Thymus (tissue), 11 donors: ENCODE measurements around the gene GRAMD2A. TPM values are rescaled to one million over a fixed set of nuclear protein-coding genes. Genes with fewer than 3 reads are reported as not detected.

Source experiments
- DNase-seq, 9 donors: peaks; one replicate each; pipeline ENCODE4 v3.0.0-alpha.2; 2013; ENCODE audit warnings: low spot score in 9 of 9, low read depth in 6 of 9, missing footprints in 1 of 9
- H3K27ac ChIP-seq, 2 donors: one replicate each; pipeline ENCODE4 v1.5.1; 2013; ENCODE audit warnings: control low read depth in 1 of 2, low read depth in 1 of 2, low read length in 1 of 2, mild to moderate bottlenecking in 1 of 2, moderate library complexity in 1 of 2
- H3K27me3 ChIP-seq, 2 donors: one replicate each; pipeline ENCODE4 v1.5.1; 2013; ENCODE audit warnings: low read length in 1 of 2; ENCODE audit not compliant: control insufficient read depth in 2 of 2, insufficient read depth in 1 of 2
- H3K36me3 ChIP-seq, 2 donors: one replicate each; pipeline ENCODE4 v1.5.1; 2013; ENCODE audit warnings: low read length in 1 of 2, mild to moderate bottlenecking in 1 of 2, moderate library complexity in 1 of 2; ENCODE audit not compliant: control insufficient read depth in 2 of 2, insufficient read depth in 2 of 2
- H3K4me1 ChIP-seq, 2 donors: one replicate each; pipeline ENCODE4 v1.5.1; 2013; ENCODE audit warnings: low read length in 2 of 2; ENCODE audit not compliant: control insufficient read depth in 2 of 2, insufficient read depth in 2 of 2
- H3K4me3 ChIP-seq, 2 donors: one replicate each; pipeline ENCODE4 v1.5.1; 2013; ENCODE audit warnings: low read length in 2 of 2, control low read depth in 1 of 2, mild to moderate bottlenecking in 1 of 2
- H3K9me3 ChIP-seq, 2 donors: one replicate each; pipeline ENCODE4 v1.5.1; 2013; ENCODE audit warnings: low read length in 1 of 2, mild to moderate bottlenecking in 1 of 2; ENCODE audit not compliant: control insufficient read depth in 2 of 2, insufficient read depth in 1 of 2
- WGBS: extraction: QIAGEN DNeasy Blood & Tissue Kit; methylation state at CpG from one replicate; pipeline ENCODE4 v1.1.7; 2013; 5-methylcytosine and 5-hydroxymethylcytosine counted together
- polyA plus RNA-seq: library from polyadenylated mRNA; stranded (reverse); fragments of 200-250 nt; gene quantifications from one replicate; pipeline ENCODE4 v1.2.3, GENCODE V29; 2013
- total RNA-seq: library from RNA; stranded (reverse); fragments of 120-200 nt; gene quantifications from one replicate; pipeline ENCODE4 v1.2.4, GENCODE V29; 2013
- donor health status: healthy.

GRAMD2A gene
- total and polyA plus RNA-seq, 2 donors: 0.47 to 0.52 TPM

DNA sequence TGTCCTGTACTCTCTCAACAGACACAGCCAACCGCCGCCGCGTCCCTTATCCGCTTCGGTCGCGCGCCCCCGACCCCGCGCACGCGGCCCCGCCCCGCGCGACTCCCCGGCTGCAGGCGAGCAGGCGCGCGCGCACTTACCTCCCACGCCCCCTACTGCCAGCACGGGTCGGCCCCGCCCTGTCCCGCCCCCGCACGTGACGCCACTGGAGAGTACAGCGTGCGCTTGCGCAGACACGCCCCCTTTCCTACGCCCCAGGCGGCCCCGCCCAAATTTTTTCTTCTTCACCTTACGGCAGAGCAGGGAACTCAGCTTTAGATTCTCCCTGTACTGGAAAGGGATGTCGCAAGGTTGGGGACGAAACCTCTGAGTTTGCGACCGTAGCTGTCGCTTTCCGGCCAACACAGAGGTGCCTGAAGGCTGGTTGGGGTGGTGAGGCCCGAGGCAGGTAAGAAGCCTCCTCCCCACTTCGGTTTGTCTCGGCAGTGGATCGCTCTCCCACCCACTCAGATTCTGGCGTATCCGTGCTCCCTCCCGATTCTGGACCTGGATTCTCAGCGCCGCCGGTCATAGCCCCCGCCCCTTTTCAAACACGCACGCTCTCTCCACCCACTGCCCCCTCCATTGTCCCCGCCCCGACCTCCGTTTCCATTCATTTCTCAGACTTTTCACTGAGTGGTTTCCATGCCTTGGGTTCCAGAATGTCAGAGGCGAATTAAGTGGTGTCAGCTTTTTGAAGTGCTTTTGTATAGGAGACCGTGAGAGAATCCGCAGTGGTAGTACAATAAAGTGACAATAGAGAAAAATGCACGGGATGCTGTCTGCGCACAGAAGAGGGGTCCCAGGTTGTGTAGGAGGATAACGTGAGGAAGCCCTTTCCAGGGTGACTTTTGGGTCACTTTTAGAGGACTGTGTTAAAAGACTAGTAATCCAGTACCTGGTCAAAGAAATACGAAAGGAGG lies 79.3 kb downstream of the GRAMD2A start, which contains the start of the genes MYO9A and SENP8:
MYO9A (minus strand) TSS at position 134 of the 962 bp plus-strand sequence. CDS start 71,587 bp downstream, outside the sequence.
SENP8 (plus strand) TSS at position 387 of the 962 bp plus-strand sequence. CDS start 21,221 bp downstream, outside the sequence.
- no peaks in the 10 kb centered on the region for H3K36me3 ChIP-seq
- under 1% methylated on average over 69 of the region's 69 CpGs for WGBS
- H3K9me3 ChIP-seq: no peaks in the 10 kb centered on the region
- peak within 1 kb of the TSS; percentile 78 to 91 for H3K4me3 ChIP-seq
- peak within 1 kb of the TSS; percentile 94 to 98 for H3K27ac ChIP-seq
- H3K4me1 ChIP-seq: peaks cover 5 to 10% of the 10 kb centered on the region in 2 donors
- peak; percentile 97 to 99 (median 98) for DNase-seq
- H3K27me3 ChIP-seq: peaks cover 0 to 4% of the 10 kb centered on the region in 2 donors

DNA sequence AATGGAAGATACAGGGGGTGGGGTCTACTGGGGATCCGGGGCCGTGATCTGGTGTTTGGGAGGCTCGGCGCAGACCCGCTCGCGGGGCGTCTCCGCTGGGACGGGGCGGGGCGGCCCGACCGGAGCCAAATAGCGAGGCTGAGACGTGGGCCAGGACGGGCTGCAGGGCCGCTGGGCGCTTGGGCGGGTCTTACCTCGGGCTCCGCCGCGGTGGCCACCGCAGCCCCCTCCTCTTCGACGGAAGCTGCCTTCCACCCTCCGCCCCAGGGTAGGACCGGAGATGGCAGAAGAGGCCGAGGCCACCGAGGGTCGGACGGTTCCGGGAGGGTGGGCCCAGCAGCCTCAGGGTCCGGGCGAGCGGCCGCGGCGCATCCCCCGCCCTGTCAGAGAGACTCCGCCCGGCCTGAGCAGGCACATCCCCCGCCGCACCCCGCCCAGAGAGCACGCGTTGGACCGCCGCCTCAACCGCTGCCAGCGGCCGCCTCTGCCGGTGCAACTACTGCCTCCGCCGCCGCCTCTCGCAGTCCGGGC lies 80.0 kb downstream of the GRAMD2A start:
- H3K9me3 ChIP-seq: no peaks in the 10 kb centered on the region
- H3K36me3 ChIP-seq: no peaks in the 10 kb centered on the region
- peaks cover 0 to 4% of the 10 kb centered on the region in 2 donors for H3K27me3 ChIP-seq
- H3K4me3 ChIP-seq: peak overlapping the region; percentile 69 to 91
- H3K27ac ChIP-seq: peak overlapping the region; percentile 50 to 96
- H3K4me1 ChIP-seq: peaks cover 5 to 10% of the 10 kb centered on the region in 2 donors
- DNase-seq: peak in 5 of 9 donors; percentile 3 to 49 (median 21)
- WGBS: under 1% methylated on average over 59 of the region's 59 CpGs

DNA sequence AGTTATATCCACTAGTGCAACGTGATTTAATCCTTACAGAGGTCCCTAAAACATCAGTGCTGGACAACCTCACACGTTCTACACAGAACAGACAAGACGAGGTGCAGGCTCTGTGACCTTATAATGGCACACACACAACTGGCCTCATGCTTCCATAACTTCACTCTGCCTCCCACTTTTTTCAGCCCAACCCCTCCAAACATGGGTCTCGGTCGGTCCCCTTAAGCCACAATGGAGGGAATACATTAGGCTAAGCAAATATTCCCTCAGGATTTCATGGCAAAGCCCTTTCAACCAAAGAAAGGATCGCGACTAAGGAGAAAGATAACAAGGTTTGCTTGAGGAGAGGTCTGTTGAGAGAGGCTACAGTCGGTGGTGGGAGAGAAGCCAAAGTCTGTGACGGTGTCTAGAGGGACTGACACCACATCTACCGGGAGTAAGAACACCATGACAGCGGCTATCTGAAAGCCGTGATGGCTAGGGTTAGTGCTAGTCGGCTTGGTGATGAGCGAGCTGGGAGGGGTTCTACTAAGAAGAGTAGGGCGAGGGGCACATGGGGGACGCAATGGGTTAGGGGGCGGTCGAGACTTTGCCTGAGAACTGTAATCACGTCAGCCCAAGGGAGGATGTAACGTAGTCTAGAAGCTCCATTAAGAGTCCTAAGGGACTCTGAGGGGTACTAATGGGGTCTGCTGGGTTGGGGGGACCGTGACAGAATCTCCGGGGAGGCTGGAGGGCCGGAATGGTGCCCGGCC lies 80.7 kb downstream of the GRAMD2A start:
- H3K4me3 ChIP-seq: peak overlapping the region; percentile 69 to 91
- no peaks in the 10 kb centered on the region for H3K9me3 ChIP-seq
- H3K36me3 ChIP-seq: no peaks in the 10 kb centered on the region
- peak overlapping the region; percentile 50 to 96 for H3K27ac ChIP-seq
- WGBS: 7% methylated on average over 24 of the region's 24 CpGs
- DNase-seq: peak in 6 of 9 donors; percentile 17 to 63 (median 30)
- H3K4me1 ChIP-seq: peaks cover 5 to 10% of the 10 kb centered on the region in 2 donors
- H3K27me3 ChIP-seq: peaks cover 0 to 4% of the 10 kb centered on the region in 2 donors

DNA sequence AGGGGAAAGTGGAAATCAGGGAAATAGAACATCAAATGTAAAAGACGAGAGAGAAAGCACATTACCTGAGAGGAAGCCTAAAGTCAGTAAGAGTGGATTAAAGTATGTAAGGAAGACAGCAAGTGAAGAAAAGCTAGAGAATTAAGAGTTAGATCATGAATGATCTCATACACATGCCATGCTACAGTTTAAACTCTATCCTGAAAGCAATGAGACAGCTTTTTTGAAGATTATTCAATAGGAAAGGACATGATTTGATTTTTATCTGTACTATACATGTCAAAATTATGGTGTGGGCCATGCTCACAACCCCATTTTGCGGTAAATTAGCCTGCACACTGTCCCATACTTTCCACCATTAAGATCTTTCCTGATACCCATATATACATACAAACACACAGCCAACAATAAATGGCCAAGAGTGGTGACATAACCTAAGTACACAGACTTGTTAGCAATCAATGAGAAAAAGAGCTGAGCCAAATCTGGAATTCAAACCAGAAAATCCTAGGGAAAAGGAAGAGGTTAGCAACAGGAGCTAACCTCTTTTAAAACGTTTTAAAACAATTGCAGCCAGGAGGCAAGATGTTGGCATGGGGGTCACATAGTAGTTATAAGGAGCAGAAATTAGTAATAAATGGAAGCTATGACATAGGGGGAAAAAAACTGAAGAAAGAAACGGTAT lies 84.1 kb downstream of the GRAMD2A start:
- Histone ChIP-seq H3K4me1 (peaks cover 3 to 5% of the 10 kb centered on the region in 2 donors), H3K36me3 (no peaks in the 10 kb centered on the region), H3K27ac (no peak overlapping the region), H3K9me3 (no peaks in the 10 kb centered on the region), H3K4me3 (no peak overlapping the region), H3K27me3 (peaks cover 0 to 4% of the 10 kb centered on the region in 2 donors)
- no peak for DNase-seq
- 98% methylated on average over 4 of the region's 4 CpGs for WGBS

DNA sequence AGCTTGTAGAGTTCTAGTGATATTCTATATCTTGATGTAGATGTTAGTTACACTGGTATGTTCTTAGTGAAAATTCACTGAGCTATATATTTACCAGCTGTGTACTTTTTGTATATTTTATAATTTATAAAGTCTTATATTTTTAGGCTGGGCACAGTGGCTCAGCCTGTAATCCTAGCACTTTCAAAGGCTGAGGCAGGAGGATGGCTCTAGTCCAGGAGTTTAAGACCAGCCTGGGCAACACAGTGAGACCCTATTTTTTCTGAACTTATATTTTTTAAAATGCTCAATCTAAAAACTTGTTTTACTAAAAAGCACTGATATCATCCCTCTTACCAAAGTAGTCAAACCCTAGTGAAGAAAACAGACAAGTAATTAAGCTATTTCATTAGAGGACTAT lies 84.8 kb downstream of the GRAMD2A start:
- H3K4me1 ChIP-seq: peaks cover 3 to 5% of the 10 kb centered on the region in 2 donors
- no peaks in the 10 kb centered on the region for H3K9me3 ChIP-seq

DNA sequence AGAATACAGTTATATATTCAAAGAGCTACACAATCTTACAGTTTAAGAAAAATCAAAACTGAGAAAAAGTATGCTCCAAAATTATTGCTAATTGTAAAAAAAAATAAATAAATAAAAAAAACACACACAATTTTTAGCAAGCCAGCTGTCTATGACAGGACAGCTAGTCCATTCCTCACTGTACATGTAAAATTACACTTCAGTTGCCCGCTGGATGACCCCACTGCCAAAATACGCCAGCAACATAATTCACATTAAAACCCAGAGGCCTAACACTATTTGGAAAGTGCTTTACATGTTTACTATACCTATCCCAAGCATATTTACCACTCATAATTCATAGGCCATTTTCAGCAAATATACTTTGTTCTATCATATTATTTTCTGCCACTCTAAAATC lies 85.5 kb downstream of the GRAMD2A start:
- Histone ChIP-seq H3K9me3 (no peaks in the 10 kb centered on the region), H3K27me3 (peaks cover 0 to 4% of the 10 kb centered on the region in 2 donors), H3K36me3 (no peaks in the 10 kb centered on the region), H3K27ac (no peak overlapping the region), H3K4me1 (peaks cover 3 to 5% of the 10 kb centered on the region in 2 donors), H3K4me3 (no peak overlapping the region)
- no peak for DNase-seq
- WGBS: 96% methylated on average over 2 of the region's 2 CpGs

More for the DNA sequence above, 84.8 kb downstream of the GRAMD2A start:
- Histone ChIP-seq H3K27me3 (peaks cover 0 to 4% of the 10 kb centered on the region in 2 donors), H3K36me3 (no peaks in the 10 kb centered on the region), H3K27ac (no peak overlapping the region), H3K4me3 (no peak overlapping the region)
- no peak for DNase-seq

DNA sequence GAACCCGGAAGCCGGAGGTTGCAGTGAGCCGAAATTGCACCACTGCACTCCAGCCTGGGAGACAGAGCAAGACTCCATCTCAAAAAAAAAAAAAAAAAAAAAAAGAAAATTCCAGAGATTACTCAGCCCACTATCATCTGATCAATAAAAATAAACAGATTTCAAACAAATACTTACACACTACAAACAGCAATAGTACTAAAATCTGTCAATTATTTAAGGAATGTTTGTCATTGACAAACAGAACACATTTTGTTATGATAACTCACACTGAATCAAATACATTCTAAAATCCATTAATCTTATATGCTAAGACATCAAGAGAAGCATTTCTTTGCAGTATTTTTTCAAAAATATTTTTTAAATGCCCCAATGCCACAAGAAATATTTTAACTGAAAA lies 87.2 kb downstream of the GRAMD2A start:
- Histone ChIP-seq H3K27ac (no peak overlapping the region), H3K4me3 (no peak overlapping the region), H3K27me3 (no peaks in the 10 kb centered on the region), H3K9me3 (no peaks in the 10 kb centered on the region), H3K36me3 (no peaks in the 10 kb centered on the region), H3K4me1 (no peaks in the 10 kb centered on the region)
- no peak for DNase-seq
- WGBS: 97% methylated on average over 3 of the region's 3 CpGs
